Measurements from ENCODE around the gene PYGO1. TPM values are rescaled to one million over a fixed set of nuclear protein-coding genes. Genes with fewer than 3 reads are reported as not detected.
"Not testable (repeated sequence)": the region's sequence is repeated elsewhere in the genome, so short reads cannot be mapped to it uniquely, and the experiment has no call there.

The PYGO1 gene
- total RNA-seq, 8 experiments from 2014 or later = 1.1 to 29.4 (median 14.9) TPM

GRCh38 chr15:55601374-55601773 lies 13.2 kb upstream of the PYGO1 start:
- in situ Hi-C loops (cut with MboI; ENCODE audit: low pct_unique_long_range_greater_than_20kb in 2 of 9, low sequenced_read_pairs in 9 of 9, unreplicated experiment in 9 of 9) = no loop called here
- H3K4me3 ChIP-seq = no peak overlapping the region
- H3K4me1 ChIP-seq (replicated peaks in 1 of 2) = no peaks in the 10 kb centered on the region
- WGBS, 10 experiments = 58 to 98% (median 92%) methylated on average over 3 to 5 of the region's 5 CpGs
- H3K27ac ChIP-seq = no peak overlapping the region
- ATAC-seq (replicated peaks in 6 of 8) = no peak

GRCh38 chr15:55599439-55599838 lies 11.3 kb upstream of the PYGO1 start:
- in situ Hi-C loops (cut with MboI; ENCODE audit: low pct_unique_long_range_greater_than_20kb in 2 of 9, low sequenced_read_pairs in 9 of 9, unreplicated experiment in 9 of 9) = no loop called here
- WGBS, 10 experiments = 20 to 93% (median 80%) methylated on average over 2 to 3 of the region's 3 CpGs; no CpG with 5 or more reads in 1 of the 10 experiments
- no peak overlapping the region for H3K27ac ChIP-seq
- no peak for ATAC-seq (replicated peaks in 6 of 8)
- no peaks in the 10 kb centered on the region for H3K4me1 ChIP-seq (replicated peaks in 1 of 2)
- no peak overlapping the region for H3K4me3 ChIP-seq

- H3K4me3 ChIP-seq; H3K27ac ChIP-seq; H3K4me1 ChIP-seq (replicated peaks in 1 of 2); in situ Hi-C loops (cut with MboI; ENCODE audit: low pct_unique_long_range_greater_than_20kb in 2 of 9, low sequenced_read_pairs in 9 of 9, unreplicated experiment in 9 of 9); ATAC-seq (replicated peaks in 6 of 8): not testable (repeated sequence)
- 40 to 100% (median 100%) methylated on average over 1 of the region's 1 CpG; no CpG with 5 or more reads in 7 of the 10 experiments for WGBS, 10 experiments
Measured at GRCh38 chr15:55593019-55593418, 4.9 kb upstream of the PYGO1 start.

GRCh38 chr15:55590788-55591187 lies 2.6 kb upstream of the PYGO1 start:
- peaks cover 6 to 7% of the 10 kb centered on the region in 2 donors for H3K4me1 ChIP-seq (replicated peaks in 1 of 2)
- in situ Hi-C loops (cut with MboI; ENCODE audit: low pct_unique_long_range_greater_than_20kb in 2 of 9, low sequenced_read_pairs in 9 of 9, unreplicated experiment in 9 of 9) = no loop called here
- no peak overlapping the region for H3K27ac ChIP-seq
- no peak overlapping the region for H3K4me3 ChIP-seq
- 55 to 94% (median 70%) methylated on average over 1 to 3 of the region's 3 CpGs; no CpG with 5 or more reads in 3 of the 10 experiments for WGBS, 10 experiments
- no peak for ATAC-seq (replicated peaks in 6 of 8)

GRCh38 chr15:55589287-55589686 lies 1.1 kb upstream of the PYGO1 start:
- H3K27ac ChIP-seq = no peak overlapping the region
- peaks cover 7 to 13% of the 10 kb centered on the region in 2 donors for H3K4me1 ChIP-seq (replicated peaks in 1 of 2)
- ATAC-seq (replicated peaks in 6 of 8) = no peak
- WGBS, 10 experiments = 18 to 100% (median 94%) methylated on average over 3 to 10 of the region's 10 CpGs; no CpG with 5 or more reads in 2 of the 10 experiments
- in situ Hi-C loops (cut with MboI; ENCODE audit: low pct_unique_long_range_greater_than_20kb in 2 of 9, low sequenced_read_pairs in 9 of 9, unreplicated experiment in 9 of 9) = no loop called here
- peak overlapping the region in 4 of 5 donors; percentile 55 to 79 (median 73) for H3K4me3 ChIP-seq

GRCh38 chr15:55588815-55589115 lies 620 bp upstream of the PYGO1 start:
- H3K4me1 ChIP-seq (replicated peaks in 1 of 2) = peaks cover 7 to 13% of the 10 kb centered on the region in 2 donors
- peak overlapping the region; percentile 85 to 93 for H3K27ac ChIP-seq
- 0 to 50% (median 25%) methylated on average over 2 to 5 of the region's 19 CpGs; no CpG with 5 or more reads in 5 of the 10 experiments for WGBS, 10 experiments
- H3K4me3 ChIP-seq = peak overlapping the region; percentile 47 to 79 (median 70)
- no peak for ATAC-seq (replicated peaks in 6 of 8)
- in situ Hi-C loops (cut with MboI; ENCODE audit: low pct_unique_long_range_greater_than_20kb in 2 of 9, low sequenced_read_pairs in 9 of 9, unreplicated experiment in 9 of 9) = no loop called here

GRCh38 chr15:55587321-55588069 lies 650 bp downstream of the PYGO1 start:
- Histone ChIP-seq H3K4me1 (replicated peaks in 1 of 2) (peaks cover 7 to 13% of the 10 kb centered on the region in 2 donors), H3K27ac (peak overlapping the region; percentile 85 to 93), H3K4me3 (peak overlapping the region; percentile 47 to 79 (median 70))
- in situ Hi-C loops (cut with MboI; ENCODE audit: low pct_unique_long_range_greater_than_20kb in 2 of 9, low sequenced_read_pairs in 9 of 9, unreplicated experiment in 9 of 9) = no loop called here
- peak; percentile 28 to 66 (median 43) for ATAC-seq (replicated peaks in 6 of 8)
- WGBS, 10 experiments = 0 to 60% (median 4%) methylated on average over 1 to 19 of the region's 65 CpGs; no CpG with 5 or more reads in 3 of the 10 experiments

- ATAC-seq (replicated peaks in 6 of 8) = no peak
- in situ Hi-C loops (cut with MboI; ENCODE audit: low pct_unique_long_range_greater_than_20kb in 2 of 9, low sequenced_read_pairs in 9 of 9, unreplicated experiment in 9 of 9) = no loop called here
- WGBS, 10 experiments = 42 to 100% (median 69%) methylated on average over 1 to 3 of the region's 3 CpGs; no CpG with 5 or more reads in 1 of the 10 experiments
Measured at GRCh38 chr15:55586808-55587207, 1.3 kb downstream of the PYGO1 start.

GRCh38 chr15:55576943-55577342 lies 11.2 kb downstream of the PYGO1 start:
- Histone ChIP-seq H3K4me1 (replicated peaks in 1 of 2) (no peaks in the 10 kb centered on the region), H3K4me3 (no peak overlapping the region), H3K27ac (no peak overlapping the region)
- 47 to 100% (median 88%) methylated on average over 1 to 6 of the region's 6 CpGs; no CpG with 5 or more reads in 1 of the 10 experiments for WGBS, 10 experiments
- in situ Hi-C loops (cut with MboI; ENCODE audit: low pct_unique_long_range_greater_than_20kb in 2 of 9, low sequenced_read_pairs in 9 of 9, unreplicated experiment in 9 of 9) = no loop called here
- peak in 3 of 8 experiments; percentile 54 to 74 (median 70) for ATAC-seq (replicated peaks in 6 of 8)

More at GRCh38 chr15:55586808-55587207, 1.3 kb downstream of the PYGO1 start:
- Histone ChIP-seq H3K4me1 (replicated peaks in 1 of 2) (peaks cover 7 to 13% of the 10 kb centered on the region in 2 donors), H3K27ac (no peak overlapping the region), H3K4me3 (peak overlapping the region; percentile 11 to 79 (median 70))

- Histone ChIP-seq H3K4me3 (no peak overlapping the region), H3K27ac (no peak overlapping the region), H3K4me1 (replicated peaks in 1 of 2) (no peaks in the 10 kb centered on the region)
- ATAC-seq (replicated peaks in 6 of 8) = no peak
- WGBS, 10 experiments = 66 to 100% (median 96%) methylated on average over 1 to 2 of the region's 2 CpGs; no CpG with 5 or more reads in 2 of the 10 experiments
- in situ Hi-C loops (cut with MboI; ENCODE audit: low pct_unique_long_range_greater_than_20kb in 2 of 9, low sequenced_read_pairs in 9 of 9, unreplicated experiment in 9 of 9) = no loop called here
Measured at GRCh38 chr15:55574096-55574495, 14.0 kb downstream of the PYGO1 start.

- Histone ChIP-seq H3K4me1 (replicated peaks in 1 of 2) (no peaks in the 10 kb centered on the region), H3K27ac (no peak overlapping the region), H3K4me3 (no peak overlapping the region)
- in situ Hi-C loops (cut with MboI; ENCODE audit: low pct_unique_long_range_greater_than_20kb in 2 of 9, low sequenced_read_pairs in 9 of 9, unreplicated experiment in 9 of 9) = no loop called here
- no peak for ATAC-seq (replicated peaks in 6 of 8)
Measured at GRCh38 chr15:55573224-55573623, 14.9 kb downstream of the PYGO1 start.

- 75 to 100% (median 100%) methylated on average over 1 to 2 of the region's 2 CpGs; no CpG with 5 or more reads in 2 of the 10 experiments for WGBS, 10 experiments
- Histone ChIP-seq H3K4me3 (no peak overlapping the region), H3K4me1 (replicated peaks in 1 of 2) (no peaks in the 10 kb centered on the region), H3K27ac (no peak overlapping the region)
- in situ Hi-C loops (cut with MboI; ENCODE audit: low pct_unique_long_range_greater_than_20kb in 2 of 9, low sequenced_read_pairs in 9 of 9, unreplicated experiment in 9 of 9) = no loop called here
- ATAC-seq (replicated peaks in 6 of 8) = peak in 2 of 8 experiments; percentile 47 to 48
Measured at GRCh38 chr15:55564347-55565145, 23.6 kb downstream of the PYGO1 start.

GRCh38 chr15:55562601-55563000 lies 25.5 kb downstream of the PYGO1 start:
- H3K4me3 ChIP-seq = no peak overlapping the region
- 0 to 100% (median 100%) methylated on average over 1 to 2 of the region's 3 CpGs for WGBS, 10 experiments
- H3K4me1 ChIP-seq (replicated peaks in 1 of 2) = no peaks in the 10 kb centered on the region
- ATAC-seq (replicated peaks in 6 of 8) = no peak
- no peak overlapping the region for H3K27ac ChIP-seq
- in situ Hi-C loops (cut with MboI; ENCODE audit: low pct_unique_long_range_greater_than_20kb in 2 of 9, low sequenced_read_pairs in 9 of 9, unreplicated experiment in 9 of 9) = no loop called here

All from motor neuron (in vitro differentiated cells).